Suppressor macrophage (primary cell): ENCODE data around the gene TP53.

Source experiments
- DNase-seq, 4 experiments: peaks; one replicate each; pipeline ENCODE4 v3.0.0-alpha.2; 2020 to 2022
- total RNA-seq, 17 experiments: gene quantifications; one replicate each; lab custom pipeline; 2026; ENCODE audit warnings: mixed read lengths in 6 of 17, inconsistent platforms in 3 of 17; lab: John Stamatoyannopoulos, UW

The TP53 gene
- 8.3 to 57.2 (median 27.4) reads per million in 17 experiments for total RNA-seq

DNA sequence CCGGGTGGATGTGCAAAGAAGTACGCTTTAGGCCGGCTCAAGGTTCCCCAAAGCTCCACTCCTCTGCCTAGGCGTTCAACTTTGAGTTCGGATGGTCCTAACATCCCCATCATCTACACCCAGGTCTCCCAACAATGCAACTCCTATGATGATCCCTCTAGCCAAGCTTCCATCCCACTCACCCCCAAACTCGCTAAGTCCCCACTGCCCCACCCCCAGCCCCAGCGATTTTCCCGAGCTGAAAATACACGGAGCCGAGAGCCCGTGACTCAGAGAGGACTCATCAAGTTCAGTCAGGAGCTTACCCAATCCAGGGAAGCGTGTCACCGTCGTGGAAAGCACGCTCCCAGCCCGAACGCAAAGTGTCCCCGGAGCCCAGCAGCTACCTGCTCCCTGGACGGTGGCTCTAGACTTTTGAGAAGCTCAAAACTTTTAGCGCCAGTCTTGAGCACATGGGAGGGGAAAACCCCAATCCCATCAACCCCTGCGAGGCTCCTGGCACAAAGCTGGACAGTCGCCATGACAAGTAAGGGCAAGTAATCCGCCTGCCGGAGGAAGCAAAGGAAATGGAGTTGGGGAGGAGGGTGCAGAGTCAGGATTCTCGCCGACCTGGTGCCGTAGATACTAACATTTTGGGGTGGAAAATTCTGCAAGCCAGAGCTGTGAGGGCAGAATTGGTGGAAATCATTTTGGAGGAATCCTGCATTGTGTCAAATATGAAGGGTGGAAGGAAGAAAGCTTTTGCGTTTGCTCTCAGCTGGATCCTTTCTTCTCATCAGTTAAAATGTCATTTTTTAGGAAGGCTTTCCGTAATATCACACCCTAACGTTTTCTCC lies at the start of gene TP53:
TSS of gene TP53 (minus strand) at position 419 of the 836 bp plus-strand sequence. CDS start 10,896 bp downstream, outside the sequence.
- DNase-seq = peak; percentile 89 to 95 (median 94)

DNA sequence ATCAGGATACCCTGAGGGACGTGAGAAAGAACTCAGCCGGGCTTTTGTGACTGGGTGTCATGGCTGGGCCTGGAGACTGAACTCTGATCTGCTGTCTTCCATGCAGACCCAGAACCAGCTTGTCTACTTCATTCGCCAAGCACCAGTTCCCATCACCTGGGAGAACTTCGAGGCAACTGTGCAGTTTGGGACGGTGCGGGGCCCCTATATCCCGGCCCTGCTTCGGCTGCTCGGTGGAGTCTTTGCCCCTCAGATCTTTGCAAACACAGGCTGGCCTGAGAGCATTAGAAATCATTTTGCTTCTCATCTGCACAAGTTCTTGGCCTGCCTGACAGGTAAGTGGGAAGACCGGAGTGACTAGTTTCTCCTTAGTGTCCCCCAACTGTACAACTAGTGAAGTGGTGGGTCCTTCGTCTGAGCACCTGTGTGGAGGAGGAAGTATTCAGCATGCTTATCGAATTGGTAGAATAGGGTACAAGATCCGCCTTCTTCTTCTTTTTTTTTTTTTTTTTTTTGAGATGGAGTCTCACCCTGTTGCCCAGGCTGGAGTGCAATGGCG lies 45.8 kb upstream of the TP53 start:
- no peak for DNase-seq

DNA sequence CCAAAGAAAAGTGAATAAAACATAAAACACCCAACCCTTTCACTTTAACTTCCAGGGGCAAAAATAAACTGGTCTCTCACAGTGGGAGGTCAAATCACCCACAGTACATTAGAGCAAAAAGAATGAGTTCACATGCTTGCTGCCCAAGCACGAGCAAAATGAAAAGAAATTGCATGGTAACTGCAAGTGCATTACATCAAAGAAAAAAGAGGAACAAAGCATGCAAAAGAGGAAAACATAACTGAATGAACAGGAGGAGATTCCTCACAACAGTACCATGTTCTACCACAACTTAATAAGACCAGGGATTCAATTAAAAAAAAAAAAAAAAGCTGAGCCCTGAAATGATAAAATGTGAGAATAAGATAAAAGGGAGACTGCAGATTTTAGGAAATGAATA lies 42.5 kb upstream of the TP53 start:
- peak; percentile 47 to 81 (median 65) for DNase-seq

DNA sequence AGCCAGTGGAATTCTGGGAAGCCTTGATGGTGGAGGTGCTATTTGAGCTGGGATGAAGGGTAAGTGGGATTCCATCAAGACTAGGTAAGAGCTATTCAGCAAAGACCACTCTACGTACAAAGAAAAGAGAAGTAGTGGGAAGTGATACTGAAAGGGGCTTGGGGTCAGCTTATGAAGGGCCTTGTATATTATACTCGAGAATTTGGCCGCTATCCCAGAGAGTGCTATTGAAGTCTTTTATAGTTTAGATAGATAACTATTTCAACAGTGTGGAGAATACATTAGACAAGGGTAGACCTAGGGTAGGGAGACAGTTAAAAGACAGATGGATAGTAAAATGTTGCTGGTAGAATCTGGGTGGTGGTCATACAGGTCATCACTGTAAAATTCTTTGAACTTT lies 40.6 kb upstream of the TP53 start:
- DNase-seq = no peak

DNA sequence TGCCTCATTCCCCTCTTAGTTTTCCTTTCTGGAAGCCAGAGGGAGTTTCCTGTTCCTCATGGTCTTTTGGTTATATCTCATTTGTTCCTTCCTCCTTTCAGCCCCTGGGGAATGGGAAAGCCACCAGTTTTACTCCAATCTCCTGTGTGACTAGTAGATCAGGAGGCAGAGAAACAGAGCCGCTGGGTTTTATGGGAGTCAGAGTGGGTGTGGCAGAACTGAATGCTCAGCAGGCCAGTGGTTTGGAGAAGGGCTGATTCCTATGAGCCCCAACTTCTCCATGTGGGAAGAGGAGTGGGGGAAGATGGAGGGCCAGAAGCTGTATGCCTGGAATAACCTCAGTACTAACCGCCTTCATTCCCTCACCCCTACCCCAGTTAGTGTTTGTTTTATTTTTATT lies 34.3 kb upstream of the TP53 start:
- DNase-seq = no peak

DNA sequence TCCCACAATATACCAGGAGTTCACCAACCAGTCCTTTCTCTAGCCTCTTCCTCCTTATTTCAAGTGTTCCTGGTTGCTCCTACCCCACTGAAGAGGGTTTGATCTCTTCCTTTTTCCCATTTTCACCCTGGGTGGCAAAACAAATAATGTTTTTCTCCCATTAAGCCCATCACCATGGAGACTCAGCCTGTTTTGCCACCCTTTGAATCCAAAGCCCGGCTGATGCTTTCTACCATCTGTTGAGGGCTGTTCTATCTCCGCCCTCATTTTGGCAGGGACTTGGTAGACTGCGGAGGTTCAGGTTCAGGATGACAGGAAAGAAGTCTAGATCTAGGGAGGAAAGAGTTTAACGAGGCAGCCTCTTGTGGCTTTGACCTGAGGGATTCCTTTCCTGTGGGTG lies 32.8 kb upstream of the TP53 start:
- DNase-seq = no peak

DNA sequence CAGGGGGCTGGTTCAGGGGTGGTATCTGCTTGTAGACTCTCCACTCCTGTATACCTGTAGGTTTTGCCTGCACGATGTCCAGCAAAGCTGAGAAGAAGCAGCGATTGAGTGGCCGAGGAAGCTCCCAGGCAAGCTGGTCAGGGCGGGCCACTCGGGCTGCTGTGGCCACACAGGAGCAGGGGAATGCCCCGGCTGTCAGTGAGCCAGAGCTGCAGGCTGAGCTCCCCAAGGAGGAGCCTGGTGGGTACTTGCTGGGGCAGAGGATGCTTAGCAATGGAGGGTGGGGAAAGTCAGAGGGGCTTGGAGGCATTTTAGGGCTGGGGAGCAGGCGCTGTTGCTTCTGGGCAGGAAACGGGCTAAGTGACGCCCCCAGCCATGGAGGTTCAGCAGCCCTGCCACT lies 32.4 kb upstream of the TP53 start:
- no peak for DNase-seq

DNA sequence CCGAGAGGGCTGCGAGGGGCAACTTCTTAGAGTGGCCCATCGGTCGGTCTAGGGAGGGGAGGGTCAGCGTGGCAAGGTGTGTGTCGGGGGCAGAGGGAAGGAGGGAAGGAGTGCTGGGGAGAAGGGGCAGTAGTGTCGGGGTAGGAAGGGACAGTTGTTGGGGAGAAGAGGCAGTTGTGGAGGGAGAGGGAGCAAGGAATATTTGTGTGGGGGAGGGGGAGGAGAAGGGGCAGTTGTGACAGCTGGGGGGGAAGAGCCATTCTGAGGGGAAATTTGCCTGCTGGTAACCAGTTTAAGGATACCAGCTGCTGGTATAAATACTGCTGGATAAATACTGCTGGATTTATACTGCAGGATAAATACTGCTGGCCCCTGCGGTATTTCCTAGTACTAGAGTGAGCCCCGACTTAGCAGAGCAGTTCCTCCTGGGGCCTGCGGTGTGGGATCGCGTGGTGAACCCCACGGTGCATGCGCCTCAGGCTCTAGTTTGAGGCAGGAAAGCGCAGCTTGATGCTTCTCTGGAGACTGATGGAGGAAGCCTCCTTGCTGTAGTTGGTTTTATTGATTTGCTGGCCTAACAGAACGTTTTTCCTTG lies 30.6 kb upstream of the TP53 start:
- peak; percentile 45 to 73 (median 62) for DNase-seq

DNA sequence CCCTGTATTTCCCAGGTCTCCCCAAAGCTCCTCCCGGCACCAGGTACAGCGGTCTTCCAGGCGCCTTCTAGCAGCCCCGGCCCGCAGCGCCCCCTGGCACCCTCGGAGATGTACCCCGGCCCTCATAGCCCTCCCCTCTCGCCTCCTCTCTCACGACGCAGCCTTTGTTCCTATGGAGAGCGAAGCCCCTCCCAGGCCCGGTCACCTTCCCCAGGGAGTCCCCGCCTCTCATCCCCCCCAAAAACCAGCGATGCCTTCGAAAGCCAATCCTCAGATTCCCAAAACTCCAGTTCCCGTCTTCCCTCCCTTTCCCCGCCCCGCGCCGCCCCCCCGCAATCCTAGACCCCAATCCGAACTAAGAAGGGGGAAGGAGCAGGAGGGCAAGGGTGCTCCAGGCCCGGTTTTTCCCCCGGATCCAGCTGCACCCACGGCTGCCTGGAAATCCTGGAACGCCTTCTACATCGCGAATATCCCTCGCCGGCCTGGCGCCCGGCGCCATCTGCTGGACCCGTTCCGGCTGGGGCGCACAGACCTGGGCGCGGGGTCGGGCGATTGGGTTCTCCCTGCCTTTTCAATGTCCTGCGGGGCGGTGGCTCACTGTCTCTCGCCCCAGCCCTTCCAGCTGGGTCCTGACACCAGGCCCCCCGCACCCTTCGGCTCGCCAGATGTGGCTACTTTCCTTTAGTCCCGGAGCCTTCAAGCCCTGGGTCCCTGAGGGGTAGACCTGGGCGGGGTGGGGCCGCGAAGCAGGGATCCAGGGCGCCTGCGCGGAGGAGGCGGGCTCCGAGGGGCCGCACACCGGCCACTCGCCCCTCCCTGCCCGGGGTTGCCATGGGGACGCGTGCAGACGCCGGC lies 29.8 kb upstream of the TP53 start, which contains the start of gene DNAH2:
TSS of gene DNAH2 (plus strand) at position 844 of the 855 bp plus-strand sequence. CDS start 1,991 bp downstream, outside the sequence.
- DNase-seq = peak; percentile 66 to 82 (median 68)

DNA sequence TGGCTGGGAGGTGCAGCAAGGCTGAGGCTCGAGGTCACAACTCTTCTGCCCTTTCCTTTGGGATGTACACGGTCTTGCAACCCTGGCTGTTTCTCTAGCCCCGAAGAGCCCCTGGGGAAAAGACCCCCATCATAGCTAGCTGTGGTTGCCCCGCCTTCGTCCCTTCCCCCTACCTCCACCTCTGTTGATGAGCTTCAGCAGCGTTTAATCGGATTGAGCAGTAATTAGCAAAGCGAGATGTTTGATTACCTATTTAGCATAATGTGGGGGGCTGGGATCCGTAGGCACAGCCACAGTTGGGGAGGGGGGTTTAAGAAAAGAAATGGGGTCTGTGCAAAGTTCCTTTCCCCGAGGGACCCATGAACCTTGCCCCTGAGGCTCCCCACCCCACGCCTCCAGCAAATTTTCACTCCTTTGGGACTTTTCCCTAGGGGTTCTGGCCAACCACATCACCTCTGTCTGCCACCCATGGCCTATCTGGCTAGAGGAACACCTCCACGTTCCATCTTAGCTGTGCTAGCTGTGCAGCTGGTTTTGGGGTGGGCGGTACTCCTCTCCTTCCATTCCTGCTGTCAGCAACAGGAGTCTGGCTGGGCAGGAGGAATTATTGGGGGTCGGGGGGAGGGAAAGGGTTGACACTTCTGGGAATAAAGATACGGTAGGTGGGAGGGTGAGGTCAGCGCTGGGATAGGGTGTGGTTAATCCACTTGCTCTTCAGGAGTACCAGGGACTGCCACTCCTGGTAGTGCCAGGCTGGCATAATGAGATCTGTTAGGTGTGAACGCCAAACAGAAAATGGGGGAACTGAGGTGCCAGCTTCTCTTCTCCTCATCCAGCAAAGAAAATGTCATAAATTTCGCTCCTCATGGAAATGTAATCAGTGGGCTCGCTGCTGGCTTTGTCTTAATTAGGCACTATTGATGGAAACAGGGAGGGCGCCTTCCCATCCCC lies 28.9 kb upstream of the TP53 start:
- no peak for DNase-seq

DNA sequence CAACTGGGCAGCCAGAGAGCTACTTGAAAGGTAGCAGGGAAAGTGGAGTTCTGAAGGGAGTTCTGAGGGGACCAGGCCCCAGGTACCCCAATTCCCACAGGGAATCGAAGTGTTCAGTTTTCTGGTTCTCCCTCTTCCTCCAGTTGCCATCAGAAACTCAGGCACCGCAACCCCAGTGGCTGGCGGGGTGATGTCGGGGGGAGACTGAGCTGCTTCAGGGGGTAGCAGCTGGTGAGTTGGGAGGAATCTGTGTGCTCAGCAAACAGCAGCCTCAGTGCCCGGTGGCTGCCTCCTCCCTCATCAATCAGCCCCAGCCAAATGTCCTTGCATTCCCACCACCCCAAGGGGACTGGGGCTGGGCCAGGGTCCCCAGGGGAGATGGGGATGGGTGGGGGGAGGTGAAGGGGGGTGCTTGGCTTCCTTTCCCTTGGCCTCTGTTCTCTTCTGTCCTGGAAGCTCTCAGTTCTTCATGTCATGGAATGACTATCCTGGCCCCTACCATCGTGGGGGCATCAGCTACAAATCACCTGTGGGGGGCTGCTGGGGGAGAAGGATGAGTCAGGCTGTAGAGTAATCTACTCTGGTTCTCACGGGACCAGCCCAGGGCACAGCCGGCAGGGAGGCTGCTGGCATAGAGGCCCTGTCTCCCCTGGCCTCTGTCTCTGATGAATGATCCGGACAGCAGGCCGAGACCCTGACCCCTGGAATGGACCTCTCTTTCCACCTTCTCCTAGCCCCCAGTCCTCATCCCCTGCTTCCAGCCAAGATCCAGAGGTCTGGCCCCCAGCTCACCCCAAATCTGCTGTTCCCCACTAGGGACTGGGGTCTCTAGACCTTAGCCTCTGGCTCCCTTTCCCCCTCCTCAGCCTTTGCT lies 27.7 kb upstream of the TP53 start:
- no peak for DNase-seq

DNA sequence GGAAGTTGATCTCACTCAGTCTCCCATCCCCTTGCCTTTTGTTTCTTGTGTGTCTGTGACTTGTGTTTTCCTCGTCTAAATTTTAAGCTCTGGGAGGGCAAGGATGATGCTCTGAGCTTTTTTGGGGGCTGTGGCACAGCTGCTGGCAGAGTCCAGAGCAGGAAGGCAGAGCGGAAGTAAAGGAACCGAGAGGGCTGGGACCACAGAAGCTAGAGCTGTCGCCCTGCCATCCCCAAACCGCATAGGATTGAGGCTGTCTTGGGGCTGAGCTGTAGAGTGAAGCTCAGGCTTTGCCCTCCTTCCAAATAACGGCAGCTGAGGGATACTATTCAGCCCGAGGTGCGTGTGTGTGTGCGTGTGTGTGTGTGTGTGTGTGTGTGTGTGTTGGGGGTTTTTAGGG lies 26.5 kb upstream of the TP53 start:
- DNase-seq = peak in 2 of 4 experiments; percentile 19 to 24

DNA sequence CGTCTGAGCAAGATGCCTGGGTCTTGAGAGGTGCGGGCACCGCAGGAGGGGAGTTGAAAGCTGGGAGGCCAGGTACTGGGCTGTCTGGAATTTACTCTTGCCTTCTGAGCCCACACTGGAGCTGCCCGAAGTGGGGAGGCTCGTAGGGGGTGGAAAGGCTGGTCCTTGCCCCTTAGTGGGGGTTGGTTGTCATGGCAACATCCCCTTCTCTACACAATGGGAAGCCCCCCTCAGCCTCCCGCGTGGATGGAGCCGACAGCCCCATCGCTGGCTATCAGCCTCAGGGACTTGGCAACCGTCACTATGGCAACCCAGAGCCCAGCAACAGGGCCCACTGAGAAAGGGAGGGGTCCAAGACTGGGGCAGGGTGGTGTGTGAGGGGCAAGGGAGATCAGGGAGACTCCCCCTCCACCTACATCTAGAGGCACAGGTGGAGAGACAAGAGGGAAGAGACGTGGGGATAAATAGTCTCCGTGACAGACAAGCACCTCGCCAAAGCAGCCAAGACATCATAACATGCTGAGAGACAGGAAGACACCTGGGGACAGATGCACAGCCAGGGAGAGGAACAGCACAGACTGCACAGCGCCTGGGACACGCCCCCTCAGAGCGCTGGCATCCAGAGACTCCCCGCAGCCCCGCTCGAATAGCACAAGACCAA lies 25.0 kb upstream of the TP53 start:
- DNase-seq = no peak

DNA sequence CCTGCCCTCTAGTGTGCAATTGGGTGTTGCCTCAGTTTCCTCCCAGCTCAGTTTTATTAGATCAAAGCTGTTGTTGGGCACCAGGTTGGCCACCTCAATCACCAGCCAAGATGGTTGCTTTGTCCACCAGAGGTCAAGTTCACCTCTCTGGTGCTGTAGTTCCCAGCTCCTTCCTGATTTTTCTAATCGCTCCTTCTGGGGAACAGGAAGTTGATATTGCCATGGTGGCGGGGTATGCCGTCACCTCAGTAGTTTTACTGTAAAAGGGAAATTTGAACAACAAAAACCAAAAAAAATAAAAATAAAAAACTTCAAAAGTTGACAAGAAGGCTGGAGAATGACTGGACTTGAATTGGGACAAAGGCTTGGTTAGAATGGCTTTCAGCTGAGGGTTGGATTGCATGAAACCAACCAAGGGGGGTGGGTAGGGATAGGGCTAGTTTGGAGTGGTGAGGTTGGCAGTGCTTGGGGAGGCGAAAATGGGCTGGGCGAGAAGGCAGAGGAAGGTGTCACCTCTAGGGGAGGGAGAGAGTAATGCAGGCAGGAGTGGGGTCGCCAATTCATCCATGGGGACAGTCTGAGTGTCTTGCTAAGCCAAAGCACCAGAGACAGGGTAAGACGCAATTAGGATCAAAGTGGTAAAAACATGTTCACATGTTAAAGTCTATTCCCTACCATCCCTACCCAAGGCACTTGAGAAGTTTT lies 23.9 kb upstream of the TP53 start:
- DNase-seq = peak; percentile 40 to 66 (median 56)

DNA sequence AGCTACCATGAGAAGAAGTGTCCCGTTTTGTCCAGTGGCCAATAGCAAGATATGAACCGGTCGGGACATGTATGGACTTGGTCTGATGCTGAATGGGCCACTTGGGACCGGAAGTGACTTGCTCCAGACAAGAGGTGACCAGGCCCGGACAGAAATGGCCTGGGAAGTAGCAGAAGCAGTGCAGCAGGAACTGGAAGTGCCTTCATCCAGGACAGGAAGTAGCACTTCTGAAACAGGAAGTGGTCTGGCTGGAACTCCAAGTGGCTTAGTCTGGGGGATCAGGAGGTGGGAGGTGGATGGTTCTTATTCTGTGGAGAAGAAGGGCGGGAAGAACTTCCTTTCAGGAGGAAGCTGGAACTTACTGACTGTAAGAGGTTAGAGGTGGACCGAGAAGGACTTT lies 23.0 kb upstream of the TP53 start:
- peak; percentile 22 to 57 (median 46) for DNase-seq

DNA sequence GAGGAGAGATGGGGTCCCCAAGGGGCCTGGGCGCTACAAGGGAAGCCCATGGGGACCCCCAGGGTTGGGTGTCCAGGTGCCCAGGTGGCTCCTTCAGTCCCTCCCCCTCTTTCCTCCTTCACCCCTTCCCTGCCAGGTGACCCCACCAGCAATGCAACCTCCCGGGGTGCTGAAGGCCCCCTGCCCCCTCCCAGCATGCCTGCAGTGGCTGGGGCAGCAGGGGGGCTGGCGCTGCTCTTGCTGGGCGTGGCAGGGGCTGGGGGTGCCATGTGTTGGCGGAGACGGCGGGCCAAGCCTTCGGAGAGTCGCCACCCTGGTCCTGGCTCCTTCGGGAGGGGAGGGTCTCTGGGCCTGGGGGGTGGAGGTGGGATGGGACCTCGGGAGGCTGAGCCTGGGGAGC lies 21.7 kb upstream of the TP53 start:
- DNase-seq = no peak

DNA sequence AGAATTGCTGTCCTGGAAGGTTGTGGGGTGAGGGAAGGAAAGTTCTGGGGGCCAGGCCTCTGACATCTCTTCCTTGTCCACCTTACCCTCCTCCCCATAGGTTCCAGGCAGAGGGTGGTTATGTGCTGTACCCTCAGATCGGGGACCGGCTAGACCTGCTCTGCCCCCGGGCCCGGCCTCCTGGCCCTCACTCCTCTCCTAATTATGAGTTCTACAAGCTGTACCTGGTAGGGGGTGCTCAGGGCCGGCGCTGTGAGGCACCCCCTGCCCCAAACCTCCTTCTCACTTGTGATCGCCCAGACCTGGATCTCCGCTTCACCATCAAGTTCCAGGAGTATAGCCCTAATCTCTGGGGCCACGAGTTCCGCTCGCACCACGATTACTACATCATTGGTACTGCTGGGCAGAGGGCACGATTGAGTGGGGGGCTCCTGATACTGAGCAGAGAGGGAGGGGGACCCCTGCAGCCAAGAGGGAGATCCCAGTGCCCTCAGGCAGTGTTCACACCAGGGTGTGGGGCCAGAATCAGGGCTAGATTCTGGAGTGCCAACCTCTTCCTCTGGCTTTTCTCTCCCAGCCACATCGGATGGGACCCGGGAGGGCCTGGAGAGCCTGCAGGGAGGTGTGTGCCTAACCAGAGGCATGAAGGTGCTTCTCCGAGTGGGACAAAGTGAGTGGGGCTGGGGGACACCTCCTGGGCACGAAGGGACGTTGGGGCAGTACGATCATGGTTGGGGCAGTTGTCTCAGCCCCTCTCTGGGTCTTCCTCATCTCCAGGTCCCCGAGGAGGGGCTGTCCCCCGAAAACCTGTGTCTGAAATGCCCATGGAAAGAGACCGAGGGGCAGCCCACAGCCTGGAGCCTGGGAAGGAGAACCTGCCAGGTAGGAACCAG lies 20.8 kb upstream of the TP53 start:
- DNase-seq = no peak

DNA sequence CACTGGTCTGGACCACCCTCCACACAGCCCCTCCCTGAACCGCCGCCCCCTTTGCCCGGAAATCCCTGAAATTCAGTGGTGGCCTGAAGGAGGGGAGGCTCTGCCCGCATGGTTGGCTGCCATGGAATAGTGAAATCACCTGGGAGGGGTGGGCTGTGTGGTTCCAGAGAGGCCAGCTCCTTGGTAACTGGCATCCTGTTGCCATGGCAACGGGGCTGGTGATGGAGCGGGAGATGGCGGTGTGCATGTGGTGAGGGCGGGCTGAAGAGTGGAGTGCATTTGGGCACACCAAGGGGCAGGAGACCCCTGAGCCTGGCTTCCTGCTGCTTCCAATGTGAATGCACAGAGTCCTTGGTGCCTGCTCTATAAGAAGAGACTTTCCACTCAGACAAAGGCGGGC lies 20.2 kb upstream of the TP53 start:
- no peak for DNase-seq
